ENCODE data around the gene RBM33. TPM values are rescaled to one million over a fixed set of nuclear protein-coding genes. Genes with fewer than 3 reads are reported as not detected.

The RBM33 gene
- total RNA-seq, 1 donor from 2014 or later = 62.8 TPM

DNA sequence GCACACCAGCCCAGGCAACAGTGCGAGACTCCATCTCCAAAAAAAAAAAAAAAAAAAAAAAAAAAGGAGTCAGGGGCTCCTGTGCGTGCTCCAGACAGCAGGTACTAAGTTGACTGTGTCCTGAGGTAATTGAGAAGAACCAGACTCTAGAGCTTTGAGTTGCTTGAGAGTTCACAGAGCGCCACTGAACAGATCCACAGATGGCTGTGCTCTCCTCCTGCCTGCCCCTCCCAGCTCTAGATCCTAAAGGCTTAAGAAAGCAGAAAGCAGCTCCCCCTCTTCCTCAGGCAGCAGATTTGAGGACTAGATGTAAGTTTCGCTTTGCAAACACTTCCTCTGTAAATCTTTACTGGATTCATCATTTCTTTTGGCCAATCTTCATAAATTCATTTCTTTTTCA is 129.1 kb downstream of the RBM33 start:
- Histone ChIP-seq H3K27ac (no peak overlapping the region), H3K27me3 (no peaks in the 10 kb centered on the region), H3K4me3 (no peak overlapping the region), H3K4me1 (no peaks in the 10 kb centered on the region), H3K9me3 (no peaks in the 10 kb centered on the region), H3K36me3 (peaks cover 99% of the 10 kb centered on the region)
- TF ChIP-seq, protein P1, sequence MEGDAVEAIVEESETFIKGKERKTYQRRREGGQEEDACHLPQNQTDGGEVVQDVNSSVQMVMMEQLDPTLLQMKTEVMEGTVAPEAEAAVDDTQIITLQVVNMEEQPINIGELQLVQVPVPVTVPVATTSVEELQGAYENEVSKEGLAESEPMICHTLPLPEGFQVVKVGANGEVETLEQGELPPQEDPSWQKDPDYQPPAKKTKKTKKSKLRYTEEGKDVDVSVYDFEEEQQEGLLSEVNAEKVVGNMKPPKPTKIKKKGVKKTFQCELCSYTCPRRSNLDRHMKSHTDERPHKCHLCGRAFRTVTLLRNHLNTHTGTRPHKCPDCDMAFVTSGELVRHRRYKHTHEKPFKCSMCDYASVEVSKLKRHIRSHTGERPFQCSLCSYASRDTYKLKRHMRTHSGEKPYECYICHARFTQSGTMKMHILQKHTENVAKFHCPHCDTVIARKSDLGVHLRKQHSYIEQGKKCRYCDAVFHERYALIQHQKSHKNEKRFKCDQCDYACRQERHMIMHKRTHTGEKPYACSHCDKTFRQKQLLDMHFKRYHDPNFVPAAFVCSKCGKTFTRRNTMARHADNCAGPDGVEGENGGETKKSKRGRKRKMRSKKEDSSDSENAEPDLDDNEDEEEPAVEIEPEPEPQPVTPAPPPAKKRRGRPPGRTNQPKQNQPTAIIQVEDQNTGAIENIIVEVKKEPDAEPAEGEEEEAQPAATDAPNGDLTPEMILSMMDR (IDR thresholded peaks at IDR 0.05) = no peak
- DNase-seq (no peak), ATAC-seq (no peak)
- intact Hi-C loops (cut with DNase I) = no loop called here

DNA sequence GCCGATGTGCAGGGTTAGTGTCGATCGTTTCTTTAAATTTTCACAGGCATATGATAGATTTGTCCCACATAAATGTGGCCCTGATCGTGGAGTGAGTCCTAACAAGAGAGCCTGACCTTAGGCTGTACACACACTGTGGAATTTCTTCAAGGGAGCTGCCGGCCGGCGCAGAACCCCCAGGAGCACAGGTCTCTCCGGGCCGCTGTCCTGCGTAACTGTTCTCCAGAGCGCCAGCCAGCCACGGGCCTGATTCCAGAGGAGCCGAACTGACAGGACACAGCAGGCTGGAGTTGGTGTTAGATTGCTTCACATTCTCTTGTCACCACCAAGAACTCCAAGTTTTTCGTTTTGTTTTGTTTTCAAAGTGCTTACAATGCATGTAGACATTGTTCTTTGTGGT is 130.5 kb downstream of the RBM33 start:
- H3K27ac ChIP-seq = no peak overlapping the region
- ATAC-seq (peak; percentile 14), DNase-seq (no peak)
- TF ChIP-seq, protein P1 (IDR thresholded peaks at IDR 0.05) = no peak
- no peaks in the 10 kb centered on the region for H3K27me3 ChIP-seq
- H3K36me3 ChIP-seq = peaks cover 99% of the 10 kb centered on the region
- intact Hi-C loops (cut with DNase I) = no loop called here
- H3K4me1 ChIP-seq = no peaks in the 10 kb centered on the region
- no peaks in the 10 kb centered on the region for H3K9me3 ChIP-seq
- H3K4me3 ChIP-seq = no peak overlapping the region

DNA sequence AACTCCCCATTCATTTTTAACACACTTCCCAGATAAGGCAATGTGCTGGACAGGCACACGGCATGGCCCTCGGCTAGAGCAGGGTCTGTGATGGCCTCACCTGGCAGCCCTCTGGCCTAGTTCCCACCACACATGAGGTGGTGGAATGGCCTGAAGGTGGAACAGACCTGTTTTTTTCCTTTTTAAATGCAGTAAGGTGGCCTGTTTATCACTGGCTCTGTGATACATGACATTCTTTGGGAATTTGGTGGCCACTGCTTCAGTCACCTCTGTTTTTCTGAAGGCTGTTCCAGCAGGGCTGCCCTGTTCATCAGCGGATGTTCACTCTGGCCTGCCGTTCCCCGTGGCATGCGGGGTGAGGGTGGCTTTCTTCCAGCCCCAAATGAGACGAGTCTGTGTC is 131.2 kb downstream of the RBM33 start:
- Histone ChIP-seq H3K27me3 (no peaks in the 10 kb centered on the region), H3K4me3 (no peak overlapping the region), H3K9me3 (no peaks in the 10 kb centered on the region), H3K36me3 (peaks cover 99% of the 10 kb centered on the region), H3K27ac (no peak overlapping the region), H3K4me1 (no peaks in the 10 kb centered on the region)
- TF ChIP-seq, protein P1 (IDR thresholded peaks at IDR 0.05) = no peak
- DNase-seq (no peak), ATAC-seq (no peak)
- intact Hi-C loops (cut with DNase I) = no loop called here

DNA sequence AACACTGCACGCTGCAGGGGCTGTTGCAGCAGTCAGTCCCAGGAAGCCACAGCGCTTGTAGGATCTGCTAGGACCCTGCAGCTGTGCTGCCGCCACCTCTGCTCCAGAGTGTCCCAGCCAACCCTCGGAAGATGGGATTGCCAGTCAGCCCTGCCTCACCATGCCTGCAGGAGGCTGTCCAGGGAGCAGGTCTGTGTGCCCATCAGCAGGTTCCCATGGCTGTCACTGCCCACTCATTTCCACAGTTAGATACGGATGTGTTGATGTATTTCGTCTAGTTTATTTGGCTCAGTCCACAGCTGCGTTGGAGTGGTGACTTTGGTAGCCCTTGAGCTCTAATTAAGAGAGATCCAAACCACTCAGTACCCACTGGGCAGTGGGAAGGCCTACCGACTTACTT is 132.1 kb downstream of the RBM33 start:
- no peak for ATAC-seq
- H3K27ac ChIP-seq = no peak overlapping the region
- TF ChIP-seq, protein P1 (IDR thresholded peaks at IDR 0.05) = no peak
- H3K4me1 ChIP-seq = no peaks in the 10 kb centered on the region
- peaks cover 99% of the 10 kb centered on the region for H3K36me3 ChIP-seq
- no peaks in the 10 kb centered on the region for H3K27me3 ChIP-seq
- DNase-seq = no peak
- intact Hi-C loops (cut with DNase I) = no loop called here
- H3K9me3 ChIP-seq = no peaks in the 10 kb centered on the region
- no peak overlapping the region for H3K4me3 ChIP-seq

DNA sequence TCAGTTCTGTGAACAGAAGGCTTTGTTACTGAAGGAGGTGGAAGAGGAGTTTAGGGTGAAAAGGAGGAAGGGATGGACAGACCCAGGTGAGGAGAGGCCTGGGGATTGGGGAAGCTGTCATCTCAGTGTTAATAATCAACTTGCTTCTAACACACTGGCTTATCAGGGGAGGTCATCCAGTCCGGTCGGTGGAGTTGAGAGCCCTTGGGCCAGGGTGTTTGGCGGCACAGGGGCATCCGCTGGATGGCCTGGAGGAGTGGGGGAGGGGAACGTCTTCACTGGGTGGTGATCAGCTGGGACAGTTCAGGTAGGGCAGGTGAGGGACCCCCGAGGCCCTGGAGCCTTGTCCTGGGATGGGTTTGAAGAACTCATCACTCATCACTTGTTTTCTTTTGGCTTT is 133.9 kb downstream of the RBM33 start:
- Histone ChIP-seq H3K27me3 (no peaks in the 10 kb centered on the region), H3K4me3 (no peak overlapping the region), H3K36me3 (peaks cover 85% of the 10 kb centered on the region), H3K4me1 (no peaks in the 10 kb centered on the region), H3K9me3 (no peaks in the 10 kb centered on the region), H3K27ac (no peak overlapping the region)
- DNase-seq = no peak
- peak; percentile 13 for ATAC-seq
- TF ChIP-seq, protein P1 (IDR thresholded peaks at IDR 0.05) = no peak
- intact Hi-C loops (cut with DNase I) = no loop called here

DNA sequence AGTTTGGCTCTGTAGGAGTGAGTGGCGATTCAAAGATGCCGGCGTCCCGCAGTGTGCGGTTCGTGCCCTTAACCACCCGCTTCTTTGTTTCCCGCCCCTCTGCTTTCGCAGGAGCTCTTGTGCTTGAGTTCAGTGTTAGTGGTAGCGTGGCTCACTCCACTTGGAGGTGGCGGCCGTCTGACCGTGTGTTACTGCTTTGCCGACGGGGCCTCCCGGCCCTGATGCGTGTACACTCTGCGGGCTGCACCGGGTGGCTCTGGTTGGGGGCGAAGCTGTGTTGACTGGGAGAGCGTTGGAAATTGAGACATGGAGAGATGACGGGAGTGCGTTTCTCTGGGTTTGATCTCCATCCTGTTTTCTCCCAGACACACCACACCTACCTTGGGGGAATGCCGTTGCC is 136.4 kb downstream of the RBM33 start:
- H3K4me1 ChIP-seq = no peaks in the 10 kb centered on the region
- TF ChIP-seq, protein P1 (IDR thresholded peaks at IDR 0.05) = no peak
- no peak for ATAC-seq
- no peak overlapping the region for H3K27ac ChIP-seq
- peaks cover 60% of the 10 kb centered on the region for H3K36me3 ChIP-seq
- no peaks in the 10 kb centered on the region for H3K9me3 ChIP-seq
- intact Hi-C loops (cut with DNase I) = no loop called here
- H3K4me3 ChIP-seq = no peak overlapping the region
- H3K27me3 ChIP-seq = no peaks in the 10 kb centered on the region
- no peak for DNase-seq
